ENCODE results near the gene BCL7B. TPM values are rescaled to one million over a fixed set of nuclear protein-coding genes. Genes with fewer than 3 reads are reported as not detected.
"Not testable (repeated sequence)": the region's sequence is repeated elsewhere in the genome, so short reads cannot be mapped to it uniquely, and the experiment has no call there.

Gene BCL7B
- total RNA-seq, 1 donor from 2014 or later = 130 TPM

DNA sequence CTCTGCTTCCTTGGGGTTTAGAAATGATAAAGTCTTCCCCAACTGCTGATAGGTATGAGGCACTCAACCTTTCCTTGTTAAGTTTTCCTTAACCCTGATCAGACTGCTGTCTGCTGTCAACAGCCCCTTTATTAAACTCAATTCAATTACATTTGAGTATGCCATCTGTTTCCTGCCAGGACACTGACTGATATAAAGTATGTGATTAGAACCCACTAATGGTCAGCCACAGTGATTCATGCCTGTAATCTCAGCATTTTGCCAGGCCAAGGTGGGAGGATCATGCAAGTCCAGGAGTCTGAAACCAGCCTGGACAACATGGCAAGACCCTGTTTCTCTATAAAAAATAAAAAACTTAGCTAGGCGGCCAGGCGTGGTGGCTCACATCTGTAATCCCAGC lies 53.5 kb downstream of the BCL7B start:
- DNase-seq (ENCODE audit: low spot score in 2 of 2) = no peak
- Histone ChIP-seq H3K4me1 (no peaks in the 10 kb centered on the region), H3K27me3 (no peaks in the 10 kb centered on the region), H3K9me3 (no peaks in the 10 kb centered on the region), H3K4me3 (no peak overlapping the region), H3K36me3 (peaks cover 89 to 95% of the 10 kb centered on the region in 2 donors), H3K27ac (no peak overlapping the region)
- intact Hi-C loops (cut with DNase I) = no loop called here
- TF ChIP-seq, protein P1, sequence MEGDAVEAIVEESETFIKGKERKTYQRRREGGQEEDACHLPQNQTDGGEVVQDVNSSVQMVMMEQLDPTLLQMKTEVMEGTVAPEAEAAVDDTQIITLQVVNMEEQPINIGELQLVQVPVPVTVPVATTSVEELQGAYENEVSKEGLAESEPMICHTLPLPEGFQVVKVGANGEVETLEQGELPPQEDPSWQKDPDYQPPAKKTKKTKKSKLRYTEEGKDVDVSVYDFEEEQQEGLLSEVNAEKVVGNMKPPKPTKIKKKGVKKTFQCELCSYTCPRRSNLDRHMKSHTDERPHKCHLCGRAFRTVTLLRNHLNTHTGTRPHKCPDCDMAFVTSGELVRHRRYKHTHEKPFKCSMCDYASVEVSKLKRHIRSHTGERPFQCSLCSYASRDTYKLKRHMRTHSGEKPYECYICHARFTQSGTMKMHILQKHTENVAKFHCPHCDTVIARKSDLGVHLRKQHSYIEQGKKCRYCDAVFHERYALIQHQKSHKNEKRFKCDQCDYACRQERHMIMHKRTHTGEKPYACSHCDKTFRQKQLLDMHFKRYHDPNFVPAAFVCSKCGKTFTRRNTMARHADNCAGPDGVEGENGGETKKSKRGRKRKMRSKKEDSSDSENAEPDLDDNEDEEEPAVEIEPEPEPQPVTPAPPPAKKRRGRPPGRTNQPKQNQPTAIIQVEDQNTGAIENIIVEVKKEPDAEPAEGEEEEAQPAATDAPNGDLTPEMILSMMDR (IDR thresholded peaks at IDR 0.05) = no peak

DNA sequence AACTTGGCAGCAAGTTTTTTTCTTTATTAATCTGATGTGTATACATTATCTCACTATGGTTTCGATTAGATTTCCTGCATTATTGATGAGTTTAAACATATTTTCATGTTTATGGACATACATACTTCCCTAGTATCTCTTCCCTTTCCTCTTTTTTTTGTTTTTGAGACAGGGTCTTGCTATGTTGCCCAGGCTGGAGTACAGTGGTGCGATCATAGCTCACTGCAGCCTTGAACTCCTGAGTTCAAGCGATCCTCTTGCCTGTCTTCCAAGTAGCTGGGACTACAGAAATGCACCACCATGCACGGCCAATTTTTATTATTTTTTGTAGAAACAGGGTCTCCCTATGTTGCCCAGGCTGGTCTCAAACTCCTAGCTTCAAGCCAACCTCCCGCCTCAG lies 54.3 kb downstream of the BCL7B start:
- Histone ChIP-seq H3K4me3 (no peak overlapping the region), H3K27me3 (no peaks in the 10 kb centered on the region), H3K36me3 (peaks cover 89 to 95% of the 10 kb centered on the region in 2 donors), H3K27ac (no peak overlapping the region), H3K4me1 (no peaks in the 10 kb centered on the region), H3K9me3 (no peaks in the 10 kb centered on the region)
- DNase-seq (ENCODE audit: low spot score in 2 of 2) = no peak
- TF ChIP-seq, protein P1 (IDR thresholded peaks at IDR 0.05) = no peak
- intact Hi-C loops (cut with DNase I) = no loop called here

DNA sequence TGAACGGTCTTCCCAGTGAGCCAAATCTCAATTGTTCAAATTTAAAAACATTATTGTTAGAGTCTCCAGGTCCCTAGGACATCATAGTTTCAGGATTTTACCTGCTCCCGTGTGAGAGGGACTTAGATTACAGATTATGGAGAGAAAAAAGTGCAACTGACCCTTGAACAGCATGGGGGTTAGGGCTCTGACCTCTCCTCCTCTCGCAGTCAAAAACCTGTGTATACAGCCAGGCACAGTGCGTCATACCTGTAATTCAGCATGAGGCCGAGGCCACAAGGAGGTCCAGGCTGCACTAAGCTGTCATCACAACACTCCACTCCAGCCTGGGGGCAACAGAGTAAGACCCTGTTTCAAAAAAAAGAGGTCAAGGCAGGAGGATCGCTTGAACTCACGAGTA lies 60.9 kb downstream of the BCL7B start:
- peaks cover 81 to 99% of the 10 kb centered on the region in 2 donors for H3K36me3 ChIP-seq
- DNase-seq (ENCODE audit: low spot score in 2 of 2) = no peak
- TF ChIP-seq, protein P1 (IDR thresholded peaks at IDR 0.05) = no peak
- H3K27me3 ChIP-seq = no peaks in the 10 kb centered on the region
- no peaks in the 10 kb centered on the region for H3K9me3 ChIP-seq
- no peak overlapping the region for H3K4me3 ChIP-seq
- no peak overlapping the region for H3K27ac ChIP-seq
- intact Hi-C loops (cut with DNase I) = no loop called here
- no peaks in the 10 kb centered on the region for H3K4me1 ChIP-seq

DNA sequence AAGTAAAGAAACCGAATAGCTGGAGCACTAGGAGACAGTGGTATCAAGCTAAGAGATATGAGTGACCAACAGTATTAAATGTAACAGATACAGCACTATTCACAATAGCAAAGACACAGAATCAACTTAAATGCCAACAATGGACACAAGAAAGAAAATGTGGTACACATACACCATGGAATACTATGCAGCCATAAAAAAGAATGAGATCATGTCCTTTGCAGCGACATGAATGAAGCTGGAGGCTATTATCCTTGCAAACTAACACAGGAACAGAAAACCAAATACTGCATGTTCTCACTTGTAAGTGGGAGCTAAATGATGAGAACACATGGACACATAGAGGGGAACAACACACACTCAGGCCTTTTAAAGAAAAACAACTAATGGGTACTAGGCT lies 62.0 kb downstream of the BCL7B start:
- intact Hi-C loops (cut with DNase I) = not testable (repeated sequence)
- H3K36me3 ChIP-seq = peaks cover 85 to 100% of the 10 kb centered on the region in 2 donors

DNA sequence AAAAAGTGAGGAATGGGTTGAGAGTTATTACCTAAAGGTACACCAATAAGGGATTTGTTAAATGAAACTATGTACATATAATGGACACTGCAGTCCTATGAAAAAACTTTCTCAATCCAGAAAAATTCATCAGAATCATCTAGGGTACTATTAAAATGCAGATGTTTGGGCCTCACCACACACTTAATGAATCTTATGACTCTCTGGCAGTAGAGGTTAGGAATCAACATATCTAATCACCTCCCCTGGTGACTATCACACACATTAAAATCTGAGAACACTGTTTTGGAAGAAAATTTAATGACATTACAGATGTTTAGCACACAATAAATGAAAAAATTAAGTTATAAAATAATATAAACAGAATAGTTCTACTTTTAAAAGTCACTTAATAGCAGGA lies 67.5 kb downstream of the BCL7B start:
- no peak overlapping the region for H3K27ac ChIP-seq
- H3K36me3 ChIP-seq = peaks cover 72 to 84% of the 10 kb centered on the region in 2 donors
- TF ChIP-seq, protein P1 (IDR thresholded peaks at IDR 0.05) = no peak
- no peaks in the 10 kb centered on the region for H3K9me3 ChIP-seq
- H3K27me3 ChIP-seq = no peaks in the 10 kb centered on the region
- H3K4me1 ChIP-seq = no peaks in the 10 kb centered on the region
- intact Hi-C loops (cut with DNase I) = no loop called here
- no peak overlapping the region for H3K4me3 ChIP-seq
- DNase-seq (ENCODE audit: low spot score in 2 of 2) = no peak

More for the DNA sequence above, 62.0 kb downstream of the BCL7B start:
- H3K4me3 ChIP-seq; H3K9me3 ChIP-seq; DNase-seq (ENCODE audit: low spot score in 2 of 2); H3K27ac ChIP-seq; H3K27me3 ChIP-seq; H3K4me1 ChIP-seq: not testable (repeated sequence)

DNA sequence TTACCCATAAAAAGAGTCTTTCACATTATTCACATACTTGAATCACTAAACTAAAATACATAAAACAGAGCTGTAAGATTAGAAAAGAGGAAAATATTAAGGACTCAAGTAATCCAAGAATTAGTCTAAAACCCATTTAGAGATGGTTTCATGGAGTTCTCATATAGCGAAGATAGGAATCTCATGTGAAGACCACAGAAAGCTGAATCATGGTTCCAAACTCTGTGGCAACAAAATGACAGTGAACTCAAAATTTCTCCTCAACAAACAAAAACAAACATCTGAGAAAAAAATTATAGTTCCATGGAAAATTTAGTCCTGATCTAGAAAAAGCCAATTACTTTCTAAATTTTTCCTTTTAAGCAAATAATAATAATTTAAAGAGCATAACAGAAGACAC lies 70.0 kb downstream of the BCL7B start:
- DNase-seq (ENCODE audit: low spot score in 2 of 2) = no peak
- Histone ChIP-seq H3K36me3 (peaks cover 64 to 77% of the 10 kb centered on the region in 2 donors), H3K27me3 (no peaks in the 10 kb centered on the region), H3K27ac (no peak overlapping the region), H3K4me3 (no peak overlapping the region), H3K4me1 (no peaks in the 10 kb centered on the region), H3K9me3 (no peaks in the 10 kb centered on the region)
- TF ChIP-seq, protein P1 (IDR thresholded peaks at IDR 0.05) = no peak
- intact Hi-C loops (cut with DNase I) = no loop called here

Other genes with a start within 250 kb of the BCL7B start
- 9.8 TPM for gene NSUN5, start 248.9 kb downstream of the BCL7B start, total RNA-seq
- not detected for gene TRIM50, start 229.6 kb downstream of the BCL7B start, total RNA-seq
- gene FKBP6, start 229.5 kb downstream of the BCL7B start, total RNA-seq = not detected
- gene FZD9, start 123.9 kb downstream of the BCL7B start, total RNA-seq = 0.43 TPM
- 28.1 TPM for gene BAZ1B, start 35.4 kb downstream of the BCL7B start, total RNA-seq
- 52.9 TPM for gene TBL2, start 20.9 kb upstream of the BCL7B start, total RNA-seq
- 297 TPM for gene MLXIPL, start 66.8 kb upstream of the BCL7B start, total RNA-seq
- gene VPS37D, start 110.1 kb upstream of the BCL7B start, total RNA-seq = 1.3 TPM
- 16.0 TPM for gene DNAJC30, start 125.8 kb upstream of the BCL7B start, total RNA-seq
- gene BUD23, start 125.9 kb upstream of the BCL7B start, total RNA-seq = 5.6 TPM
- 13.1 TPM for gene STX1A, start 162.0 kb upstream of the BCL7B start, total RNA-seq
- 55.7 TPM for gene ABHD11, start 181.1 kb upstream of the BCL7B start, total RNA-seq
- gene CLDN3, start 212.6 kb upstream of the BCL7B start, total RNA-seq = not detected

All from ascending aorta (tissue), 2 donors.